ENCODE results near the gene BCO1. TPM values are rescaled to one million over a fixed set of nuclear protein-coding genes. Genes with fewer than 3 reads are reported as not detected.

The BCO1 gene
- total and polyA plus RNA-seq, 11 donors = 0.70 to 0.75 TPM; not detected in 9

DNA sequence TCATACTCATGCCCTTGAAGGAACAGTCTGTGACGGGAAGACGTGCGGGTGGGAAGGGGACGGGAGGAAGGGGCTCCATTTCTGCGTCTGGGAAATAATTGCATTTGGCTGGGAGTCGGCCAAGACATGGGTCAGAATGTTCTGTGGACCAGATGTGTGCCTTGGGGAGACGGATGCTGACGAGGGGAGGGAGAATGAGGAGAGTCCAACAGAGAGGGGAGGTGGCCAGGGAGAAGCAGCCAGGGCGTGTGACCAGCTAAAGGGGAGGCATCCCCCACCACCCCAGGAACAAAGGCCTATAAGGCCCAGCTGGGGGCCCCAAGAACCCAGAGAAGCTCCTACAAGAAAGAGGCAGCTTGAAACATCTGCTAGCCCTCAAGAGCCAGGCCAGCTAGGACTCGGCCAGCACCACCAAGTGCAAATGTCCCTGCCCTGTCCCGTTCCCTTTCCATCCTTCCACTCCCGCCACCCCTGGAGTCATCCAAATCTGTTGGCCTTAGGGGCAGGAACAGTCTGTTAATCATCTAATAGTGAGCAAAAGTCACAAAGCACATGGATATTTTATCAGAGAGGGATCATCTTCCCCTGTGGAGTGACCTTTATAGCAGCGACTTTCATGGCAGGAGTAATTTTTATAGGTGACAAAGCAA, 42.5 kb upstream of the BCO1 start:
- 71 to 78% (median 74%) methylated on average over 12 to 13 of the region's 13 CpGs for WGBS, 4 donors
- no peak for ATAC-seq
- no peaks in the 10 kb centered on the region for H3K36me3 ChIP-seq
- H3K27ac ChIP-seq = no peak overlapping the region
- H3K4me3 ChIP-seq = no peak overlapping the region
- no peaks in the 10 kb centered on the region for H3K9me3 ChIP-seq
- H3K4me1 ChIP-seq = no peaks in the 10 kb centered on the region
- TF ChIP-seq CTCF (IDR thresholded peaks at IDR 0.05) (no peak), POLR2A (IDR thresholded peaks at IDR 0.05) (no peak)
- DNase-seq = no peak
- intact Hi-C loops (cut with DNase I) = loop anchor here in 2 of 10 donors (5.0 to 10.0 kb wide), 2 partner anchors 161 to 164 kb away; partner anchors contain the start of gene ATMIN (in 1 of the 2)
- H3K27me3 ChIP-seq = peaks cover 0 to 13% (median 0%) of the 10 kb centered on the region in 9 donors

DNA sequence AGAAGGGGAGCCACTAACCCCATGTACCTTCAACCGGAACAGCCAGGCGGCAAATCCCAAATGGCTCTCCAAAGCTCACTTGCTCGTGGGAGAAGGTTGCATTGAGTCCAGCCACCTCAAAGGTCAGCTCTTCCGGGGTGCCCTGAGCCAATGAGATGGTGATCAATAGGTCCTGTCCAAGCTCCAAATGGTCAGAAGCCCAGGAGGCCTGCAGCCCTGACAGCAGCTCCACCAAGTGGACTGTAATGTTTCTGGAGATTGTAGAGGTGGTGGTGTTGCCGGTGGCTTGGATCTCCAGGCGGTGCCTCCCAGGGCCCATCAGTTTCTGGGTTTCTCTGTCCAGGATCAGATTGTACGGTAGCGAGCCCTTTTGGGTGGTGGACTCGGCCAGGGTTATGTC, 39.9 kb upstream of the BCO1 start:
- Histone ChIP-seq H3K9me3 (no peaks in the 10 kb centered on the region), H3K4me3 (no peak overlapping the region), H3K27ac (no peak overlapping the region), H3K4me1 (no peaks in the 10 kb centered on the region), H3K27me3 (peaks cover 0 to 13% (median 0%) of the 10 kb centered on the region in 9 donors), H3K36me3 (no peaks in the 10 kb centered on the region)
- no peak for ATAC-seq
- intact Hi-C loops (cut with DNase I) = loop anchor here in 2 of 10 donors (5.0 to 10.0 kb wide), 2 partner anchors 164 to 166 kb away; partner anchors contain the start of gene ATMIN (in 1 of the 2)
- TF ChIP-seq CTCF (IDR thresholded peaks at IDR 0.05) (peak in 3 of 12 donors; percentile 8 to 26 (median 11)), POLR2A (IDR thresholded peaks at IDR 0.05) (no peak)
- no peak for DNase-seq
- 62 to 79% (median 66%) methylated on average over 8 to 9 of the region's 9 CpGs for WGBS, 4 donors

- H3K27ac ChIP-seq = no peak overlapping the region
- no peak for DNase-seq
- H3K36me3 ChIP-seq = no peaks in the 10 kb centered on the region
- 41 to 70% (median 52%) methylated on average over 4 of the region's 4 CpGs for WGBS, 4 donors
- intact Hi-C loops (cut with DNase I) = loop anchor here in 7 of 10 donors (10.0 kb wide), 4 partner anchors 114 to 534 kb away; partner anchors contain the start of gene GAN (in 3 of the 7)
- H3K4me1 ChIP-seq = peaks cover 0 to 5% (median 0%) of the 10 kb centered on the region in 12 donors
- no peak for TF ChIP-seq POLR2A (IDR thresholded peaks at IDR 0.05)
- no peak for TF ChIP-seq CTCF (IDR thresholded peaks at IDR 0.05)
- peaks cover 0 to 12% (median 0%) of the 10 kb centered on the region in 9 donors for H3K27me3 ChIP-seq
- peak in 2 of 4 donors; percentile 32 to 47 for ATAC-seq
- no peaks in the 10 kb centered on the region for H3K9me3 ChIP-seq
- no peak overlapping the region for H3K4me3 ChIP-seq
These were observed 37.2 kb upstream of the BCO1 start for GRCh38 chr16:81201267-81201666.

GRCh38 chr16:81204798-81205680, 33.5 kb upstream of the BCO1 start:
- peak in 2 of 4 donors; percentile 32 to 33 for ATAC-seq
- TF ChIP-seq POLR2A (IDR thresholded peaks at IDR 0.05) (no peak), CTCF (IDR thresholded peaks at IDR 0.05) (peak; percentile 41 to 77 (median 64))
- no peak for DNase-seq
- Histone ChIP-seq H3K9me3 (no peaks in the 10 kb centered on the region), H3K27me3 (peaks cover 0 to 5% (median 0%) of the 10 kb centered on the region in 9 donors), H3K4me1 (peaks cover 0 to 5% (median 0%) of the 10 kb centered on the region in 12 donors), H3K36me3 (no peaks in the 10 kb centered on the region), H3K4me3 (no peak overlapping the region), H3K27ac (no peak overlapping the region)
- intact Hi-C loops (cut with DNase I) = loop anchor here (5.0 to 10.0 kb wide), 8 partner anchors 62 to 532 kb away; partner anchors contain the start of gene GAN (in 4 of the 10)
- 27 to 33% (median 30%) methylated on average over 14 of the region's 14 CpGs for WGBS, 4 donors

Measured in heart left ventricle (tissue), 16 donors.